Activated T-helper 17 cell treated with anti-CD3 and anti-CD28 coated beads, Interleukin-2, amount 50 U/mL, for 72 hours (primary cell): Measurements from ENCODE around the gene EGLN3. TPM values are rescaled to one million over a fixed set of nuclear protein-coding genes. Genes with fewer than 3 reads are reported as not detected.
"Not testable (repeated sequence)": the region's sequence is repeated elsewhere in the genome, so short reads cannot be mapped to it uniquely, and the experiment has no call there.

ENCODE experiments used
- ATAC-seq: fragments of 150-1000 bp; cut with Tn5 transposase; replicated peaks from 2 replicates; pipeline ENCODE4 v1.10.0; 2021; ENCODE audit warnings: mild to moderate bottlenecking, moderate library complexity
- H3K27ac Mint-ChIP-seq: one replicate; pipeline ENCODE4 v1.8.0; 2022; ENCODE audit warnings: mixed read lengths
- H3K27me3 Mint-ChIP-seq: one replicate; pipeline ENCODE4 v1.8.0; 2022; ENCODE audit warnings: mixed read lengths
- H3K36me3 Mint-ChIP-seq: one replicate; pipeline ENCODE4 v1.8.0; 2022; ENCODE audit warnings: low read depth, mild to moderate bottlenecking, mixed read lengths
- H3K4me1 Mint-ChIP-seq: one replicate; pipeline ENCODE4 v1.8.0; 2022; ENCODE audit warnings: mixed read lengths
- H3K4me3 Mint-ChIP-seq: one replicate; pipeline ENCODE4 v1.8.0; 2022; ENCODE audit warnings: mild to moderate bottlenecking, mixed read lengths
- H3K9me3 Mint-ChIP-seq: one replicate; pipeline ENCODE4 v1.8.0; 2022; ENCODE audit warnings: mixed read lengths
- total RNA-seq, 2 donors: library from RNA; stranded (reverse); gene quantifications; one replicate each; pipeline ENCODE4 v1.2.3, GENCODE V29; 2022

EGLN3 gene
- total RNA-seq, 2 donors from 2014 or later = 22.7 to 61.4 TPM

DNA sequence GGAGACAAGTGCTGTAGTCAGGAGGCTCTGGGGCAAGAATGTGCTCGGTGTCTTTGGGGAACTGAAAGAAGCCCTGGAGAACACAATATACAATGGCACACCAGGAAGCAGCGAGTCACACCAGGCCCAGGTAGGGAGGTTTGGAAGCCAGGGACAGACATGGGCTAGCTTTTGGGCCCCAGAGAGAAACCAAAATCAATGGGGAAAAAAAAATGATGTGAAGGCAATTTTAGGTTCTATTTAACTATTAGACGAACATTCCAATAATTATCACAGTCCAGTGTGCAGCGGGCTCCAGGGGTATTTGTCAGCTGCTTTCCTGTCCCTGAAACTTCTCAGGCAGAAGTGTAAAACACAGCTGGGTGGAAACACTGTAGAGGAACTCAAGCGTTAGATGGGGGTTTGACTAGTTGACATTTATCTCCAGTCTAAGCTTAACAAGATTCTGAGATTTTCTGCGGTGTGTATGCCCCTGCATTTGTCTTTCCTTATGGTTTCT, 21.8 kb upstream of the EGLN3 start:
- ATAC-seq = no peak
- Mint-ChIP-seq H3K36me3 (no peaks in the 10 kb centered on the region), H3K4me3 (no peak overlapping the region), H3K4me1 (no peaks in the 10 kb centered on the region), H3K27ac (no peak overlapping the region), H3K9me3 (peaks cover 8% of the 10 kb centered on the region), H3K27me3 (no peaks in the 10 kb centered on the region)

DNA sequence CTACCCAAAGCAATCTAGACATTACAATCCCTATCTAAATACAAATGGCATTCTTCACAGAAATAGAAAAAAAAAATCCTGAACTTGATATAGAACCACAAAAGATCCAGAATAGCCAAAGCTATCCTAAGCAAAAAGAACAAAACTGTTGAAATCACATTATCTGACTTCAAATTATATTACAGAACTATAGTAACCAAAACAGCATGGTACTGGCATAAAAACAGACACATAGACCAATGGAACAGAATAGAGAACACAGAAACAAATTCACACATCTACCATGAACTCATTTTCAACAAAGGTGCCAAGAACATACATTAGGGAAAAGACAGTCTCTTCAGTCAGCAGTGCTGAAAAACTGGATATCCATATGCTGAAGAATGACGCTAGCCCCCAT, 19.0 kb upstream of the EGLN3 start:
- H3K9me3 Mint-ChIP-seq, H3K4me1 Mint-ChIP-seq, H3K36me3 Mint-ChIP-seq: not testable (repeated sequence)

DNA sequence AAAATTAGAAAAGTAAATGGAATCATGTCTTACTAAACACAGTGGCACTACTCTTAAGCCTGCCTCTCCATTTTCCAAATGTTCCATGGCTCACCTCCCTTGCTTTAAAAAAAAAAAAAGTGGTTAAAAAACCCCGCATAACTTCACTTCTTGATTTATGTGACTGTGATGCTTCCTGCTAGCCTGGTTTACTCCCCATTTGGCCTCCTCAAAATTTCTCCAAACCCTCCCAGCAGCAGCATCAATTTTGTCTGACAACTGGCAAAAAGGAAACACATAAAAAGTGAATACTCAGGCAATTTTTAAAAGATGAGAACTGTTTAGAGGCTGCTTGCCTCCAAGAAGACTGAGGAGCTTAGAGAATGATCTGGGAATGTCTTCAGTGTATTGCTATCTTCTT, 17.8 kb upstream of the EGLN3 start:
- Mint-ChIP-seq H3K27me3 (no peaks in the 10 kb centered on the region), H3K4me3 (no peak overlapping the region), H3K36me3 (no peaks in the 10 kb centered on the region), H3K4me1 (peaks cover 5% of the 10 kb centered on the region), H3K9me3 (peaks cover 8% of the 10 kb centered on the region), H3K27ac (no peak overlapping the region)
- ATAC-seq = no peak

More for the DNA sequence above, 19.0 kb upstream of the EGLN3 start:
- H3K27ac Mint-ChIP-seq, ATAC-seq, H3K27me3 Mint-ChIP-seq, H3K4me3 Mint-ChIP-seq: not testable (repeated sequence)

GRCh38 chr14:33967138-33967537, 16.3 kb upstream of the EGLN3 start:
- peaks cover 9% of the 10 kb centered on the region for H3K9me3 Mint-ChIP-seq
- H3K4me1 Mint-ChIP-seq = peaks cover 5% of the 10 kb centered on the region
- peak overlapping the region; percentile 69 for H3K27ac Mint-ChIP-seq
- peak overlapping the region; percentile 30 for H3K4me3 Mint-ChIP-seq
- ATAC-seq = peak; percentile 88
- H3K36me3 Mint-ChIP-seq = no peaks in the 10 kb centered on the region
- no peaks in the 10 kb centered on the region for H3K27me3 Mint-ChIP-seq

DNA sequence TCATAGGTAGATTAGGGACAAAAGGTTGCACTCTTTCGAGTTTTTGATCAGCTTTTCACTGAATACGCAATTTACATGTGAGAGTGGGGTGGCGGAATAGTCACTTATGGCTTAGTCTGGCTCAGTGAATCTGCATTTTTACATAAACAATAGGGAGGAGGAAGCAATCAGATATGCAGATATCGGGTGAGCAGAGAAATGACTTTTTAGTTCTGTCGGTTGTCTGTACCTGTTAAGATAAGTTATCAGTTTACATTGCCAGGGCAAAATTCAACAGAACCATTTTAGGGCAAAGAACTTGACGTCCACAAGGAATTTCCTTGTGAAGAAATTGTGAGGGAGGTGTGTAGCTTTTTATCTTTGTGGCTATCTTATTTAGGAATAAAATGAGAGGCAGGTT, 15.4 kb upstream of the EGLN3 start:
- Mint-ChIP-seq H3K27me3 (no peaks in the 10 kb centered on the region), H3K27ac (no peak overlapping the region), H3K4me3 (peak overlapping the region; percentile 4), H3K4me1 (peaks cover 5% of the 10 kb centered on the region), H3K36me3 (no peaks in the 10 kb centered on the region), H3K9me3 (peaks cover 9% of the 10 kb centered on the region)
- no peak for ATAC-seq

- no peaks in the 10 kb centered on the region for H3K27me3 Mint-ChIP-seq
- no peak overlapping the region for H3K4me3 Mint-ChIP-seq
- H3K9me3 Mint-ChIP-seq = peaks cover 5% of the 10 kb centered on the region
- H3K27ac Mint-ChIP-seq = no peak overlapping the region
- H3K36me3 Mint-ChIP-seq = no peaks in the 10 kb centered on the region
- ATAC-seq = no peak
- H3K4me1 Mint-ChIP-seq = peaks cover 5% of the 10 kb centered on the region
These were observed 13.9 kb upstream of the EGLN3 start for GRCh38 chr14:33964599-33965317.

GRCh38 chr14:33963892-33964291, 13.0 kb upstream of the EGLN3 start:
- Mint-ChIP-seq H3K4me1 (peaks cover 5% of the 10 kb centered on the region), H3K4me3 (no peak overlapping the region), H3K27ac (no peak overlapping the region), H3K9me3 (peaks cover 4% of the 10 kb centered on the region), H3K27me3 (no peaks in the 10 kb centered on the region), H3K36me3 (no peaks in the 10 kb centered on the region)
- no peak for ATAC-seq

GRCh38 chr14:33962466-33962865, 11.6 kb upstream of the EGLN3 start:
- H3K9me3 Mint-ChIP-seq, H3K4me1 Mint-ChIP-seq, ATAC-seq, H3K27me3 Mint-ChIP-seq, H3K27ac Mint-ChIP-seq, H3K36me3 Mint-ChIP-seq, H3K4me3 Mint-ChIP-seq: not testable (repeated sequence)

- no peak for ATAC-seq
- H3K27ac Mint-ChIP-seq = no peak overlapping the region
- no peaks in the 10 kb centered on the region for H3K4me1 Mint-ChIP-seq
- no peaks in the 10 kb centered on the region for H3K36me3 Mint-ChIP-seq
- peaks cover 4% of the 10 kb centered on the region for H3K9me3 Mint-ChIP-seq
- H3K27me3 Mint-ChIP-seq = no peaks in the 10 kb centered on the region
- H3K4me3 Mint-ChIP-seq = no peak overlapping the region
These were observed 11.1 kb upstream of the EGLN3 start for GRCh38 chr14:33962016-33962415.

- Mint-ChIP-seq H3K27ac (no peak overlapping the region), H3K4me1 (peaks cover 4% of the 10 kb centered on the region), H3K27me3 (no peaks in the 10 kb centered on the region), H3K9me3 (peaks cover 4% of the 10 kb centered on the region), H3K36me3 (no peaks in the 10 kb centered on the region), H3K4me3 (no peak overlapping the region)
- ATAC-seq = no peak
These were observed 8.8 kb upstream of the EGLN3 start for GRCh38 chr14:33959692-33960151.

- no peaks in the 10 kb centered on the region for H3K36me3 Mint-ChIP-seq
- H3K27ac Mint-ChIP-seq = no peak overlapping the region
- no peaks in the 10 kb centered on the region for H3K27me3 Mint-ChIP-seq
- peaks cover 4% of the 10 kb centered on the region for H3K4me1 Mint-ChIP-seq
- no peak overlapping the region for H3K4me3 Mint-ChIP-seq
- H3K9me3 Mint-ChIP-seq = peaks cover 4% of the 10 kb centered on the region
- ATAC-seq = no peak
These were observed 7.8 kb upstream of the EGLN3 start for GRCh38 chr14:33958605-33959226.

DNA sequence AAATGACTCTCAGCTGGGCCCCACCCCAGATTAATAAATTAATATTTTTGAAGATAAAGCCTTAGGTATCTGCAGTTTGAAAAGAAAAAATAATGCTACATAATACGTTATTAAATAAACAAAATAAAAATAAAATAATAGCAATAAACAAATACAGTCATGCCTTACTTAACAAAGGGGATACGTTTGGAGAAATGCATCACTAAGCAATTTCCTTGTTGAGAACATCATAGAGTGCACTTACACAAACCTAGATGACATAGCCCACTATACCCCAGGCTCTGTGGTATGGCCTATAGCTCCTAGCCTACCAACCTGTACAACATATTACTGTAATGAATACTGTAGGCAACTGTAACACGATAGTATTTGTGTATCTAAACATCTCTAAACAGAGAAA, 7.1 kb upstream of the EGLN3 start:
- Mint-ChIP-seq H3K9me3 (peaks cover 4% of the 10 kb centered on the region), H3K27me3 (no peaks in the 10 kb centered on the region), H3K4me1 (peaks cover 4% of the 10 kb centered on the region), H3K36me3 (no peaks in the 10 kb centered on the region), H3K27ac (no peak overlapping the region), H3K4me3 (no peak overlapping the region)
- ATAC-seq = no peak

DNA sequence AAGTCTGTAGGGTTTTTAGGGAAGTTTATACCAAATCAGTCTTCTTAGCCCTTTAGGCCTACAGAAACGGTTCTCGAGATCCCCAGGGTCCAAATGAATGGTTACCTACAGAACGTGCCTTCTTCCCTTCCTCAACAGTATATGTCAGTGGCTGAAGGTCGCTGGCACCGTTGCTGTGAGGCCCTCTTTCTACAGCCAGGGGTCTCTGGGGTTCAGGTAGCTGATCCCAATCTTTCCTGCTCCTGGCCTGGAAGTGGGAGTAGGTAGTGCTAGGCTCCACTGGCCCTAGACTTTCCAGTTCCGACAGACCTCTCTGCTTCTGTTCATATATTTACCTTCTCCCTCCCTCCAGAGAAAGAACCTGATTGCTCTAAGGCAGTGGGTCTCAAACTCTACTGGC, 6.4 kb upstream of the EGLN3 start:
- ATAC-seq = no peak
- Mint-ChIP-seq H3K4me3 (no peak overlapping the region), H3K36me3 (no peaks in the 10 kb centered on the region), H3K27me3 (no peaks in the 10 kb centered on the region), H3K4me1 (peaks cover 4% of the 10 kb centered on the region), H3K27ac (no peak overlapping the region), H3K9me3 (peaks cover under 1% of the 10 kb centered on the region)

GRCh38 chr14:33956640-33957039, 5.8 kb upstream of the EGLN3 start:
- Mint-ChIP-seq H3K4me3 (no peak overlapping the region), H3K36me3 (no peaks in the 10 kb centered on the region), H3K9me3 (no peaks in the 10 kb centered on the region)

DNA sequence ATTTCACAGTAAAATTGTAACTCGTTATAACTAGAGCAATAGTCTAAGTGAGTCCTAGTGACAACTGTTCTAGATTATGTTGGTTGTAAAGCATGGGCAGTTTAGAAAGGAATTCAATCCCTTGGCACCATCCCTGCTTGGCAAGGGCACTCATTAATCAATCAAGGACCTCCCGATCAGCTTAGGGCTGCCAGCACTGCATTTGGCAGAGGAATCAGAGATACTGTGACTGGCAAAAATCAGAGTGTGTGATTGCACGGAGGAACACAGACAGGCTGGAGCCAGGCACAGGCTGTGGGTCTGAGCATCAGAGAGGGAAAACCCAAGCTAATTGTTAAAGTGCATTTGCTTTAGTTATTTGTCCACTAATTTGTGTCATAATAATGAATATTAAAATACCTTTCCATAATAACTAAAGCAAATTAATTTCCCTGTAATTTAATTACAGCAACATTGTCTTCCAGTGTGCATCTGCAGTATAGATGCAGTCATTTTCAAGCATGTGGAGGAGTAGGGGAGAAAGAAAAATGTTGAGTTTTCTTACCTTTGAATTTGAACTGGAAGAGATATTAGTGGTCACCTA, 3.2 kb upstream of the EGLN3 start:
- Mint-ChIP-seq H3K4me1 (peaks cover 4% of the 10 kb centered on the region), H3K27me3 (no peaks in the 10 kb centered on the region), H3K4me3 (no peak overlapping the region), H3K9me3 (no peaks in the 10 kb centered on the region), H3K27ac (no peak overlapping the region), H3K36me3 (peaks cover 8% of the 10 kb centered on the region)
- ATAC-seq = no peak

More at GRCh38 chr14:33956640-33957039, 5.8 kb upstream of the EGLN3 start:
- peak; percentile 39 for ATAC-seq
- H3K27me3 Mint-ChIP-seq = no peaks in the 10 kb centered on the region
- H3K4me1 Mint-ChIP-seq = peaks cover 4% of the 10 kb centered on the region
- H3K27ac Mint-ChIP-seq = no peak overlapping the region
